Ishikawa (cell line): ENCODE measurements around the gene MGP.

Source experiments
- CEBPB ChIP-seq: IDR thresholded peaks from 2 replicates; pipeline ENCODE4 v1.6.1; 2012
- EP300 ChIP-seq: IDR thresholded peaks from 2 replicates; pipeline ENCODE4 v1.6.1; 2012; ENCODE audit warnings: borderline replicate concordance
- FOXM1 ChIP-seq: IDR thresholded peaks from 2 replicates; pipeline ENCODE4 v1.6.1; 2012; ENCODE audit warnings: low read depth, borderline replicate concordance
- RAD21 ChIP-seq: IDR thresholded peaks from 2 replicates; pipeline ENCODE4 v1.6.1; 2012; ENCODE audit warnings: low read depth
- TEAD4 ChIP-seq: IDR thresholded peaks from 2 replicates; pipeline ENCODE4 v1.6.1; 2012
- USF1 ChIP-seq: IDR thresholded peaks from 2 replicates; pipeline ENCODE4 v1.6.1; 2012
- TF ChIP-seq, protein P1 (sequence below): IDR thresholded peaks from 2 replicates; pipeline ENCODE4 v1.6.1; 2012; ENCODE audit warnings: low read depth, mild to moderate bottlenecking

GRCh38 chr12:14906114-14906513 is 20.5 kb upstream of the MGP start:
- no peak for TF ChIP-seq FOXM1
- no peak for TF ChIP-seq RAD21
- TF ChIP-seq EP300 = no peak
- TF ChIP-seq USF1 = no peak
- no peak for TF ChIP-seq TEAD4
- TF ChIP-seq CEBPB = no peak
- TF ChIP-seq, protein P1, sequence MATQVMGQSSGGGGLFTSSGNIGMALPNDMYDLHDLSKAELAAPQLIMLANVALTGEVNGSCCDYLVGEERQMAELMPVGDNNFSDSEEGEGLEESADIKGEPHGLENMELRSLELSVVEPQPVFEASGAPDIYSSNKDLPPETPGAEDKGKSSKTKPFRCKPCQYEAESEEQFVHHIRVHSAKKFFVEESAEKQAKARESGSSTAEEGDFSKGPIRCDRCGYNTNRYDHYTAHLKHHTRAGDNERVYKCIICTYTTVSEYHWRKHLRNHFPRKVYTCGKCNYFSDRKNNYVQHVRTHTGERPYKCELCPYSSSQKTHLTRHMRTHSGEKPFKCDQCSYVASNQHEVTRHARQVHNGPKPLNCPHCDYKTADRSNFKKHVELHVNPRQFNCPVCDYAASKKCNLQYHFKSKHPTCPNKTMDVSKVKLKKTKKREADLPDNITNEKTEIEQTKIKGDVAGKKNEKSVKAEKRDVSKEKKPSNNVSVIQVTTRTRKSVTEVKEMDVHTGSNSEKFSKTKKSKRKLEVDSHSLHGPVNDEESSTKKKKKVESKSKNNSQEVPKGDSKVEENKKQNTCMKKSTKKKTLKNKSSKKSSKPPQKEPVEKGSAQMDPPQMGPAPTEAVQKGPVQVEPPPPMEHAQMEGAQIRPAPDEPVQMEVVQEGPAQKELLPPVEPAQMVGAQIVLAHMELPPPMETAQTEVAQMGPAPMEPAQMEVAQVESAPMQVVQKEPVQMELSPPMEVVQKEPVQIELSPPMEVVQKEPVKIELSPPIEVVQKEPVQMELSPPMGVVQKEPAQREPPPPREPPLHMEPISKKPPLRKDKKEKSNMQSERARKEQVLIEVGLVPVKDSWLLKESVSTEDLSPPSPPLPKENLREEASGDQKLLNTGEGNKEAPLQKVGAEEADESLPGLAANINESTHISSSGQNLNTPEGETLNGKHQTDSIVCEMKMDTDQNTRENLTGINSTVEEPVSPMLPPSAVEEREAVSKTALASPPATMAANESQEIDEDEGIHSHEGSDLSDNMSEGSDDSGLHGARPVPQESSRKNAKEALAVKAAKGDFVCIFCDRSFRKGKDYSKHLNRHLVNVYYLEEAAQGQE = no peak
